PC-9 (cell line): ENCODE data around the gene ACSM6.
"Not testable (repeated sequence)": the region's sequence is repeated elsewhere in the genome, so short reads cannot be mapped to it uniquely, and the experiment has no call there.

Source experiments
- EZH2 ChIP-seq: fragments of 200-600 bp; sonication (generic); IDR thresholded peaks from 2 replicates; pipeline ENCODE4 v1.8.0; 2017; ENCODE audit warnings: antibody characterized with exemption, low read depth
- TF ChIP-seq, protein P1 (sequence below): fragments of 200-600 bp; sonication (generic); conservative IDR thresholded peaks from 2 replicates; pipeline ENCODE4 v1.6.1; 2017; ENCODE audit warnings: mixed run types, antibody characterized with exemption, mild to moderate bottlenecking, moderate library complexity

DNA sequence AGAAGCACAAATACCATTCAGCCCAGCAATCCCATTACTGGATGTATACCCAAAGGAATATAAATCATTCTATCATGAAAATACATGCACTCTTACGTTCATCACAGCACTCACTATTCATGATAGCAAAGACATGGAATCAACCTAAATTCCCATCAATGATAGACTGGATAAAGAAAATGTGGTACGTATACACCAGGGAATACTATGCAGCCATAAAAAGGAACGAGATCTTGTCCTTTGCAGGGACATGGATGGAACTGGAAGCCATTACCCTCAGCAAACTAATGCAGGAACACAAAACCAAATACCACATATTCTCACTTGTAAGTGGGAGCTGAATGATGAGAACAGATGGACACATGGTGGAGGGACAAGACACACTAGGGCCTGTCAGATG is 46.1 kb downstream of the ACSM6 start:
- TF ChIP-seq, protein P1, sequence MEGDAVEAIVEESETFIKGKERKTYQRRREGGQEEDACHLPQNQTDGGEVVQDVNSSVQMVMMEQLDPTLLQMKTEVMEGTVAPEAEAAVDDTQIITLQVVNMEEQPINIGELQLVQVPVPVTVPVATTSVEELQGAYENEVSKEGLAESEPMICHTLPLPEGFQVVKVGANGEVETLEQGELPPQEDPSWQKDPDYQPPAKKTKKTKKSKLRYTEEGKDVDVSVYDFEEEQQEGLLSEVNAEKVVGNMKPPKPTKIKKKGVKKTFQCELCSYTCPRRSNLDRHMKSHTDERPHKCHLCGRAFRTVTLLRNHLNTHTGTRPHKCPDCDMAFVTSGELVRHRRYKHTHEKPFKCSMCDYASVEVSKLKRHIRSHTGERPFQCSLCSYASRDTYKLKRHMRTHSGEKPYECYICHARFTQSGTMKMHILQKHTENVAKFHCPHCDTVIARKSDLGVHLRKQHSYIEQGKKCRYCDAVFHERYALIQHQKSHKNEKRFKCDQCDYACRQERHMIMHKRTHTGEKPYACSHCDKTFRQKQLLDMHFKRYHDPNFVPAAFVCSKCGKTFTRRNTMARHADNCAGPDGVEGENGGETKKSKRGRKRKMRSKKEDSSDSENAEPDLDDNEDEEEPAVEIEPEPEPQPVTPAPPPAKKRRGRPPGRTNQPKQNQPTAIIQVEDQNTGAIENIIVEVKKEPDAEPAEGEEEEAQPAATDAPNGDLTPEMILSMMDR, result not testable (repeated sequence)
- not testable (repeated sequence) for TF ChIP-seq EZH2
